HG03135 (cell line): ENCODE measurements around the gene SOX1.

Source experiments
- ATAC-seq: cut with Tn5 transposase; IDR thresholded peaks from one replicate; pipeline ENCODE4 v1.9.1; 2021; ENCODE audit warnings: mild to moderate bottlenecking, moderate library complexity; ENCODE audit not compliant: unreplicated experiment

SOX1 gene

DNA sequence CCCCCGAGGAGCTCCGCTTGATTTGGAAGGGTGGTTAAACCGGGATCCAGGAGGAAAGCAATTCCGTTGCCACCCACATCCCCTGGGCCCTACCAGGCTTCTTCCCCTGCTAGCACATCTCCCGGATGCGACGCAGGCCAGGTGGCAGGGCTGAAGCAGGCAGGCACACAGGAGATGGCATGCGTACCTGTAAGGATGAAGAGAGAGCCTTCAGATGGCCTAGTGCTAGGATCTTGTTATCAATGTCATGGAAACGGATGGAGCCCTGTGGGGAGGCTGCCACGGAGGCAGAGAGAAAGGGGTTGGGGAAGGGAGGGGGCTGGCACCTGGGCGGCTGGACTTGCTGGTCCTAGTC is 8.5 kb upstream of the SOX1 start:
- no peak for ATAC-seq

DNA sequence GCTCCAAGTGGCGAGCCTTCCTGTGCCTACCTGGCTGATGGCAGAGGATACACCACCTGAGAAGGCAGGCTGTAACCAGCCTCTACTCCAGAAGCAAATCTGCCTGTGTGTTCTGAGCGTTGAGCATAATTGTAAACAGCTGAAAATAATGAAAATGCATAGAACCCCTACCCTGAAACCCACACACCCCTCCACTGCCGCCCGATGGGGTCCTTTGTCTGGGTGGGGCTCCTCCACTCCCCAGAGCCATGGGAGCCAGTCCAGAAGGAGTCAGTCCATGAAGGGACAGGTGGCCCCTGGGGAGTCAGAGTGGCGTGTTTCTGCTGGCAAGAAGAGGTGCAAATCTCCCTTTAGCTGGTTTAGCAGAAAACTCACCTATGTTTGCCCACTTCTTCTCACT is 8.0 kb upstream of the SOX1 start:
- no peak for ATAC-seq

GRCh38 chr13:112059457-112060281 is 7.3 kb upstream of the SOX1 start:
- ATAC-seq, result no peak

DNA sequence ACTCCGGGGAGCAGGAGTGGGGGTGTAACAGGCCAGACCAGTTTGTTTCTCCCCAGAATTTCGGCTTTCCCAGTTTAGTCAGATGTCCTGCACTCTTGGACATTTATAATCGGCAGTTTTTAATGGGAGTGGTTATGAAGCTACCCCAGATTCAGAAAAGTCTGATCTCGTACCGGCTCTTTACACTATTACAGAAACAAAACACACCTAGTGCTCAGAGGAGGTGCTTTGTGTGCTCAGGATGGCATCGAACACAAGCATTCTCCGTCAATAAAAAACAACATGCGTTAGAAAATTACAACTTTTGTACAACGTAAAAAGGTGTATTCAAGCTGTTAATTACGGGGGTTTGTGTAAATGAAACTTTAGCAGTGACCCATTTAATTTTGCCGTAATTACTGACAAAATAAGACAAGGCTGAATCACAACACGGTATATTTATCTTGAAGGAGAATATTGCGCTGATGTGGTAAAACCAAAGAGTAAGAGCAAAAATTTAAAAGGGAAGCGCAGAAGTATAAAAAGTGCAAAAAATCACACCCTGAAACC is 6.6 kb upstream of the SOX1 start:
- ATAC-seq, result no peak

GRCh38 chr13:112060899-112061366 is 6.0 kb upstream of the SOX1 start:
- ATAC-seq, result no peak

- ATAC-seq, result no peak
Measured at GRCh38 chr13:112061367-112062061, 5.4 kb upstream of the SOX1 start.

DNA sequence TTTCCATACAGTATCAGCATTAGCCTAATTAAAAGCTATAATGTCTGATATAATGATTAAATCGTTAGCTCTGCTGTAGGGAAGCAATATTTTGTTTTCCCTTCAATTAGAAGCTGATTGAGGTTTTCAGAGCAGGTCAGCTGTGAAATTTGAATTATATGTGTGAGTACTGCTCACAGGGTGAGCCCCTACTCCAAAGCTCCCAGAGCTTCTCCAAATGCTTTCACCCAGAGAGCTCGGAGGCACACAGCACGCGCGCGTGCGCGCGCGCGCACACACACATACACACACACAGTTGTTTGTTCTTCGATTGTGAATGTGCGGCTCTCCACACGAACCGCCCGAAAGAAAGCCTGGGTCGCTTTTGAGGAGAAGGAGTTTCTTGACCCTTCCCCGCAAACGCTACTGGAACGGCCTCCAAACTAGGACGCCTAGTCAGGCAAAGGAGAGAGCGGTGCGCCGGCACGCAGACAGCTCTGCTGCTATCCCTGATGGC is 4.8 kb upstream of the SOX1 start:
- no peak for ATAC-seq

DNA sequence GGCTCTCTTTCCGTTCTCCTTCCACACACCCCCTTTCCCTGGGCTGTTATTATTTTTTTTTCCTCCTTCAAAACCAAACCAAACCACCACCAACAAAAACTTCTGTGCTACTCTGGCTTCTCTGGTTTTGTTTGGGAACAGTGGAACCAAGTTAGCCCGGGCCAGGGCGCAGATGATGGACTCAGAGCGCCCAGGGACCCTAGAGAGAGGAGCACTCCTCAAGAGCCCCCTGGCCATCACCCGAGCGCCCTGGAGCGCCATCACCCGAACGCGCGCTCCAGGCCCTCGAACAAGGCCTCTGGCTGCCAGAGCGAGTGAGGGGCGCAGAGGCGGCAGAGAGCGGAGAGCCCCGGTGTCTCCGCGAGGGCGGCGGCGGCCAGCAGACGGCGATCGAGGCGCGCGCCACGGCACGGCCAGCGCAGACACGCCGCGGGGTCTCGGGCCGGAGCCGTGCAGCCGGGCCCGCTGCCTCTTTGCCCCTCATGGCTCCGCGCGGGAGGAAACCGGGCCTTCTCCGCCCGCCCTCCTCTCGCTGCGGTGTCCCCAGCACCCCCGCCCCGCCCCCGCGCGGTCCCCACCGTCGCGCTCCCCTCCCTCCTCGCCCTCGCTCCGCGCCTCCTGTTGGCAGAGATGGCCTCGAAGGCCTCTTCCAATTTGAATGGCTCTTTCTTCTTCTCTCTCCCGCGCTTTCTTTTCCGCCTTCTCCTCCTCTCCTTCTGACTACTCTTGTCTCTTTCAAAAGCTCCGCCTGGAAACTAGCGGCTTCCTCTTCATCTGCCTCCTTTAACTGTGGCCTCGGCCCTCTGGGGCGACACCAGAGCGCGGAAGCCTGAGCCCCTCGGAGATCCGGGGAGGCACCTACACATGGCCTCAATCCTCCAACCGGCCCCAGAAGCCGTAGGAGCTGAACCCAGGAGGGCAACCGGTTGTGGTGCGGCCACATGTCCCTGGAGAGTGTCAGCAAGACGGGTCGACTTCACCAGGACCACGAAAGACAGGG is 4.1 kb upstream of the SOX1 start:
- ATAC-seq, result no peak

- no peak for ATAC-seq
Measured at GRCh38 chr13:112063807-112064206, 3.1 kb upstream of the SOX1 start.

GRCh38 chr13:112064222-112064621 is 2.7 kb upstream of the SOX1 start:
- ATAC-seq, result no peak

GRCh38 chr13:112065521-112065866 is 1.5 kb upstream of the SOX1 start:
- ATAC-seq, result no peak

GRCh38 chr13:112065867-112066623 is 904 bp upstream of the SOX1 start:
- ATAC-seq, result no peak

DNA sequence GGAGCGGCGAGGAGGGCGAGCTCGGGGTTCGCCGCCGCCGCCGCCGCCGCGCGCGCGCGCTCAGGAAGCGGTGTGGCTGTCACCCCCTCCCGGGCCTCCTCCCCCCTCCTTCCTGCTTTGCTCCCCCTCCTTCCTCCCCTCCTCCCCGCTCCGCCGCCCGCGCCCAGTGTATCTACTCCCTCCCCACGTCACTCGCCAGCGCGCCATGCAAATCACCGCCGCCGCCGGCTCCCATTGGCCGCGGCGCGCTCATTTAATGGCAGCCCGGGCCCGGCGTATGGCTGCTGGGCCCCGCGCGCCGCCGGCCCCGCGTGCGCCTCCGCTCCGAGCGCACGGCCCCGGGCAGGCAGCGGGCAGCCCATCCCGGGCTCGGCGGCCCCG is 335 bp upstream of the SOX1 start:
- no peak for ATAC-seq

- no peak for ATAC-seq
Measured at GRCh38 chr13:112067871-112068539, 1.1 kb downstream of the SOX1 start.

- ATAC-seq, result no peak
Measured at GRCh38 chr13:112068540-112069060, 1.7 kb downstream of the SOX1 start.

- ATAC-seq, result no peak
Measured at GRCh38 chr13:112069061-112069844, 2.3 kb downstream of the SOX1 start.

GRCh38 chr13:112069845-112070251 is 2.9 kb downstream of the SOX1 start:
- ATAC-seq, result no peak

GRCh38 chr13:112071102-112071722 is 4.3 kb downstream of the SOX1 start:
- ATAC-seq, result no peak
